ENCODE data around the gene NUMBL.
"Not testable (repeated sequence)": the region's sequence is repeated elsewhere in the genome, so short reads cannot be mapped to it uniquely, and the experiment has no call there.

NUMBL gene

GRCh38 chr19:40661616-40662015 is 28.8 kb downstream of the NUMBL start:
- no peak for DNase-seq

GRCh38 chr19:40659566-40659965 is 30.9 kb downstream of the NUMBL start:
- no peak for DNase-seq

GRCh38 chr19:40659116-40659515 is 31.3 kb downstream of the NUMBL start:
- DNase-seq = no peak

GRCh38 chr19:40658031-40658430 is 32.4 kb downstream of the NUMBL start:
- DNase-seq = no peak

GRCh38 chr19:40655684-40656083 is 34.8 kb downstream of the NUMBL start:
- DNase-seq = not testable (repeated sequence)

- not testable (repeated sequence) for DNase-seq
Measured at GRCh38 chr19:40652303-40652702, 38.1 kb downstream of the NUMBL start.

- DNase-seq = no peak
Measured at GRCh38 chr19:40650749-40651305, 39.6 kb downstream of the NUMBL start.

- not testable (repeated sequence) for DNase-seq
Measured at GRCh38 chr19:40649903-40650675, 40.4 kb downstream of the NUMBL start.

GRCh38 chr19:40646743-40647254 is 43.7 kb downstream of the NUMBL start:
- DNase-seq = no peak

- DNase-seq = no peak
Measured at GRCh38 chr19:40642757-40643305, 47.6 kb downstream of the NUMBL start.

GRCh38 chr19:40642051-40642706 is 48.3 kb downstream of the NUMBL start:
- no peak for DNase-seq

GRCh38 chr19:40641281-40641680 is 49.2 kb downstream of the NUMBL start:
- DNase-seq = no peak

- no peak for DNase-seq
Measured at GRCh38 chr19:40640744-40641143, 49.7 kb downstream of the NUMBL start.

- DNase-seq = no peak
Measured at GRCh38 chr19:40639638-40639982, 50.8 kb downstream of the NUMBL start.

GRCh38 chr19:40638327-40638726 is 52.1 kb downstream of the NUMBL start:
- DNase-seq = no peak

GRCh38 chr19:40633207-40633606 is 57.2 kb downstream of the NUMBL start:
- DNase-seq = no peak

- no peak for DNase-seq
Measured at GRCh38 chr19:40632311-40633036, 58.0 kb downstream of the NUMBL start.

GRCh38 chr19:40630571-40631160 is 59.8 kb downstream of the NUMBL start:
- no peak for DNase-seq

- no peak for DNase-seq
Measured at GRCh38 chr19:40629346-40629745, 61.1 kb downstream of the NUMBL start.

GRCh38 chr19:40627486-40628279 is 62.8 kb downstream of the NUMBL start:
- DNase-seq = no peak

- no peak for DNase-seq
Measured at GRCh38 chr19:40626918-40627317, 63.5 kb downstream of the NUMBL start.
